Measurements from ENCODE around the gene OGA. TPM values are rescaled to one million over a fixed set of nuclear protein-coding genes. Genes with fewer than 3 reads are reported as not detected.

The OGA gene
- total RNA-seq, 2 donors from 2014 or later: 41.6 to 50.9 TPM

- H3K36me3 ChIP-seq: no peaks in the 10 kb centered on the region
- H3K27ac ChIP-seq: no peak overlapping the region
- H3K4me3 ChIP-seq: no peak overlapping the region
- H3K4me1 ChIP-seq: peaks cover 0 to 2% of the 10 kb centered on the region in 2 donors
- DNase-seq (ENCODE audit: low spot score): no peak
- H3K9me3 ChIP-seq: no peaks in the 10 kb centered on the region
- TF ChIP-seq CTCF (IDR thresholded peaks at IDR 0.05): no peak
- peaks cover 12 to 13% of the 10 kb centered on the region in 2 donors for H3K27me3 ChIP-seq
These were observed 48.6 kb downstream of the OGA start for GRCh38 chr10:101769541-101770180.

- no peaks in the 10 kb centered on the region for H3K9me3 ChIP-seq
- no peak overlapping the region for H3K27ac ChIP-seq
- no peak overlapping the region for H3K4me3 ChIP-seq
- no peaks in the 10 kb centered on the region for H3K36me3 ChIP-seq
- DNase-seq (ENCODE audit: low spot score): no peak
- no peak for TF ChIP-seq CTCF (IDR thresholded peaks at IDR 0.05)
- peaks cover 4 to 6% of the 10 kb centered on the region in 2 donors for H3K27me3 ChIP-seq
- no peaks in the 10 kb centered on the region for H3K4me1 ChIP-seq
These were observed 49.5 kb downstream of the OGA start for GRCh38 chr10:101768791-101769170.

GRCh38 chr10:101767966-101768790, 50.1 kb downstream of the OGA start:
- no peak for DNase-seq (ENCODE audit: low spot score)
- Histone ChIP-seq H3K4me1 (no peaks in the 10 kb centered on the region), H3K4me3 (no peak overlapping the region), H3K9me3 (no peaks in the 10 kb centered on the region), H3K27me3 (peaks cover 0 to 1% of the 10 kb centered on the region in 2 donors), H3K36me3 (no peaks in the 10 kb centered on the region), H3K27ac (no peak overlapping the region)
- no peak for TF ChIP-seq CTCF (IDR thresholded peaks at IDR 0.05)

- Histone ChIP-seq H3K27ac (no peak overlapping the region), H3K27me3 (no peaks in the 10 kb centered on the region), H3K36me3 (no peaks in the 10 kb centered on the region), H3K9me3 (no peaks in the 10 kb centered on the region), H3K4me1 (no peaks in the 10 kb centered on the region), H3K4me3 (no peak overlapping the region)
- no peak for TF ChIP-seq CTCF (IDR thresholded peaks at IDR 0.05)
- DNase-seq (ENCODE audit: low spot score): no peak
These were observed 50.7 kb downstream of the OGA start for GRCh38 chr10:101767600-101767945.

GRCh38 chr10:101766753-101767599, 51.3 kb downstream of the OGA start:
- Histone ChIP-seq H3K9me3 (no peaks in the 10 kb centered on the region), H3K4me3 (no peak overlapping the region), H3K4me1 (no peaks in the 10 kb centered on the region), H3K27ac (no peak overlapping the region), H3K27me3 (no peaks in the 10 kb centered on the region), H3K36me3 (no peaks in the 10 kb centered on the region)
- DNase-seq (ENCODE audit: low spot score): no peak
- no peak for TF ChIP-seq CTCF (IDR thresholded peaks at IDR 0.05)

Data from right atrium auricular region (tissue), 2 donors.